HG02610 (cell line): Measurements from ENCODE around the gene EIF2S1.
"Not testable (repeated sequence)": the region's sequence is repeated elsewhere in the genome, so short reads cannot be mapped to it uniquely, and the experiment has no call there.

Experiments
- ATAC-seq: cut with Tn5 transposase; IDR thresholded peaks from one replicate; pipeline ENCODE4 v1.9.1; 2021; ENCODE audit warnings: mild to moderate bottlenecking, moderate library complexity; ENCODE audit not compliant: unreplicated experiment

The EIF2S1 gene

GRCh38 chr14:67359775-67360469 is at the start of gene EIF2S1, which contains the start of gene ATP6V1D:
Gene EIF2S1 (plus strand): TSS chr14:67360328. CDS start chr14:67364768, 4,440 bp downstream.
Gene ATP6V1D (minus strand): TSS chr14:67359804. CDS start chr14:67359698, 106 bp downstream.
- ATAC-seq, result peak; percentile 88

GRCh38 chr14:67311868-67312267 is 48.3 kb upstream of the EIF2S1 start:
- no peak for ATAC-seq

DNA sequence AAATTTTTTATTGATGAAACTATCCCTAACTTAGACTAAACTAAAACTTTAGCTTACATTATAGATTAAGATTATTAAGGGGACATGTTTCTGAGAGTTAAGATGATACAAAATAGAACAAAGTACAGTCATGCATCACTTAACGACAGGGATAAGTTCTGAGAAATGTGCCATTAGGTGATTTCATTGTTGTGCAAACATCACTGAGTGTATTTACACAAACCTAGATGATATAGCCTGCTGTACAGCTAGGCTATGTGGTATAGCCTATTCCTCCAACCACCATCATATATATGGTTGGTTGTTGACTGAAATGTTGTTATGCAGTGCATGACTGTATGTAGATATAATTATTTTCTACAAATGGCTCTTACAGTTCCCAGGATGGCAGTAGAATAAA is 47.0 kb upstream of the EIF2S1 start:
- no peak for ATAC-seq

- ATAC-seq, result no peak
These were observed 42.3 kb upstream of the EIF2S1 start for GRCh38 chr14:67317822-67318221.

DNA sequence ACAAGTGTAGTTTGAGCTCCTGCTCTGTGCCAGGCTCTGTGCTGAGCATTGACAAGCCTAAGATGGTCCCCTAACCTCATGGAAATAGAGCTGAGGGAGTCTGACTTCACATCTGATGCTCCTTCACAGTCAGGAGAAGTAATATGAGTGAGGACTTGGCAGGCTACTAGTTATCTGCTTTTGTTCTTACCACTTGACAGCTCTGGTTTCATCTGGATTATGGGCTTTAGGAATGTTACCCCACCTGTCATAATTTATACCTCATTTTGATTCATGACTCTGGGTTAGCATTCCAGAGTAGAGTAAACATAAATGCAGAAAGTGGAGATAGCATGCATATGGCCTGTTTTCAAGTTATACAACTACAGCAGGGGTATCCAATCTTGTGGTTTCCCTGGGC is 41.0 kb upstream of the EIF2S1 start:
- ATAC-seq, result no peak

DNA sequence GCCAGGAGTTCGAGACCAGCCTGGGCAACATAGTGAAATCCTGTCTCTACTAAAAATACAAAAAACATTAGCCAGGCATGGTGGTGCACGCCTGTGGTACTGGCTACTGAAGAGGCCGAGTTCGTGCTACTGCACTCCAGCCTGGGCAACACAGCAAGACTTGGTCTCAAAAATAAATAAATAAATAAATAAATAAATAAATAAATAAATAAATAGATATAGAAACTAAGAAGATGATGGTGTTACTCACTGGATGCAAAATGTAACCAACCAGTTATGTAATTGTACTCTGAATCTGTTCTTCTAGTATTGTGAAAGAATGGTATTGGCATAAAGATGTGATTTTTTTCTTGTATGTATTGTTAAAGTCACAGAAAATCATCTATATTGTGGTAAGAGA is 30.5 kb upstream of the EIF2S1 start:
- not testable (repeated sequence) for ATAC-seq

- no peak for ATAC-seq
These were observed 28.6 kb upstream of the EIF2S1 start for GRCh38 chr14:67331368-67332125.

DNA sequence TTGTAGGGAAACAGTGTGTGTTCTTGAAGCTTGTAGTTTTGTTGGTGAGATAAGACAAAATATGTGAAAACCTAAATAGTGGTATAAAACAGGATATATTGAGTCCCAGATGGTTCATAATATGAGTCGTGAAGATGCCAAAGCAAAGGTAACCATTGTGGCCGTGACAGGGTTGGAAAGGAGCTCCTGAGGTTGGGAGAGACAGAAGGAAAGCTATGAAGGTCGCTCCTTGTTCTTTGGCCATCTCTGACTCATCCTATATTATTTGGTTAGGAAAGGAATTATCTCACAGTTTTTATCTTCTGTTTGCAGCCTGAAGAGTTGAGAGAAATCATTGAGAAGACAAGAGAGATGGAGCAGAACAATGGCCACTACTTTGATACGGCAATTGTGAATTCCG is 27.7 kb upstream of the EIF2S1 start:
- no peak for ATAC-seq

- no peak for ATAC-seq
These were observed 24.3 kb upstream of the EIF2S1 start for GRCh38 chr14:67335781-67336180.

- not testable (repeated sequence) for ATAC-seq
These were observed 18.9 kb upstream of the EIF2S1 start for GRCh38 chr14:67341231-67341630.

DNA sequence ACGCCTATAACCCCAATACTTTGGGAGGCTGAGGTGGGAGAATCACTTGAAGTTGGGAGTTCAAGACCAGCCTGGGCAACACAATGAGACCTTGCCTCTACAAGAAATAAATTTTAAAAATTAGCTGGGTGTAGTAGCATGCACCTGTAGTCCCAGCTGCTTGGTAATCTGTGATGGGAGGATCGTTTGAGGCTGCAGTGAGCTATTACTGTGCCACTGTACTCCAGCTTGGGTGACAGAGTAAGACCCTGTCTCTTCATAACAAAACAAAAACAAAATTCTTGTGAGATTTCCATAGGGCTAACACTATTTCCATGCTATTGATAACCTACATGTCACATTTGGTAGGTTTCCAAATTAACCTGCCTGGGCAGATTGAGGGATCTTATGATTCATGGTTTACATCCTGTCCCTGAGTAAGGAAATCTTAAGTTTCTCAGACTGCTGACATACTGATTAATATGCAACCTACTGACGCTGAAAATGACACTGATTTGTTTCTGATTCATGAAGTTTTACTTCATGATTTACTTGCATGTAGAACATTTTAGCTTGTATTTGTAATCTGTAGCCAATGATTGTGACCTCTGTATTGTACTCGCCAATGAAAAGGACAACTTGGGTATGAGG is 16.4 kb upstream of the EIF2S1 start:
- ATAC-seq, result no peak

DNA sequence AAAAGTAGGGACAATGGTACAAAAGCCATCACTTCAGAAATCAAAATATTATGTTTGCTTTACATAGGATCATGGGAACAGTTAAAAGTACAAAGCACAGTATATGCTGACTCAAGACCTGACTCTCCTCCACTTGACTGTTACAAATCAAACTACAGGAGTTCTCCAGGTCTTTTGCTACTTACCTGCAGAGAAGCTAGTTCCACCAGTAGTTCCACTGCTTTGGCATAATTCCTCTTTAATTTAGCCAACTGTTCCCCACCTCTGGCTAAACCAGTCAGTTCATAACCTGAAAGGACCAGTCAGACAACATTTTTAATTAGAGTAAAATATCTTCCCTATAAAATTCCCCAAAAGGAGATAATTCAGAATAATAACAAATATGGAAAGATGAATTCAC is 14.5 kb upstream of the EIF2S1 start:
- no peak for ATAC-seq

DNA sequence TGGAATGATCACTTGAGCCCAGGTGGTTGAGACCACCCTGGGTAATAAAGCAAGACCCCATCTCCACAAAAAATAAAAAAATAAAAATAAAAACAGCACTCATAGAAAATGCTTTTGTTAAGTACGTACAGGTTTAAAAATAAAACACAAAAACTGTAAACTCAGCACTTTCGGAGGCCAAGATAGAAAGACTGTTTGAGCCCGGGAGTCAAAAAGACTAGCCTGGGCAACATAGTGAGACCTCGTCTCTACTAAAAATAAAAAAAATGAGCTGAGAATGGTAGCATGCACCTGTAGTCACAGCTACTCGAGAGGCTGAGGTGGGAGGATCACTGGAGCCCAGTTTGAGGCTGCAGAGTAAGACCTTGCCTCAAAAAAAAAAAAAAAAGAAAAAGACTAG is 8.1 kb upstream of the EIF2S1 start:
- no peak for ATAC-seq

DNA sequence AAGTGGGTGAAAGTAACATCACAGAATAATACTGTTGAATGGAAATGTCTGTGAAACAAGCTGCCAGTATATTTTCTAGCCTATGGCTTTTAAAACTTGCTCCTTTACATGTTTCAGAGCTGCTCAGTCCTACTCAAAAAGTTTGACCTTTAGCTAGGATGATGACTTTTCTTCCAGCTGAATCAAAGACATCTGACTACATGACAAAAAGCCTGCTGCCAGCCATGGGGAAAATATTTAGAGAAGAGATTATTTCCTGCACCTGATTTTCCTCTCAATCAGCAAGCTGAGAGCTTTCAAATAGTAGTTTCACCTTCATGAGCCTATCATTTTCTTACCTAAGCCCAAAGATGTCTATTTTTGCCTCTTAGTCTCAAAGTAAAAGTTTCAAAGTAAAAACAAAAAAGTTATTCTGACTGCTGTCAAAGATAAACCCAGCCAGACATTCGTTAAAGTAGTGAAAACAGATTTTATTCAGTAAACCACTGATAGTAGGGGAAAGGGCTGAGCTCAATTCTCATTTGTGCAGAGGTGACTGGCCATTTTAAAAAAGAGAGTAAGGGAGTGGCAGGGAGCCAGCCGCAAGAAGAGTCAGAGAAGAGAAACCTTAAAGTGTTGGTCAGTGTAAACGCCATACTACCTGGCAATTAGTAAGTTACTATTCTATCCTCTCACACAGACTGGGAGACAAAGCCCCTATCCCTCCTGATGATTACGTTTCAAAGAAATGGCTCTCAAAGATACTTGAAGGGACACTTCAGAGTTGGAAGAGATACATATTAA is 2.8 kb upstream of the EIF2S1 start:
- ATAC-seq, result no peak

DNA sequence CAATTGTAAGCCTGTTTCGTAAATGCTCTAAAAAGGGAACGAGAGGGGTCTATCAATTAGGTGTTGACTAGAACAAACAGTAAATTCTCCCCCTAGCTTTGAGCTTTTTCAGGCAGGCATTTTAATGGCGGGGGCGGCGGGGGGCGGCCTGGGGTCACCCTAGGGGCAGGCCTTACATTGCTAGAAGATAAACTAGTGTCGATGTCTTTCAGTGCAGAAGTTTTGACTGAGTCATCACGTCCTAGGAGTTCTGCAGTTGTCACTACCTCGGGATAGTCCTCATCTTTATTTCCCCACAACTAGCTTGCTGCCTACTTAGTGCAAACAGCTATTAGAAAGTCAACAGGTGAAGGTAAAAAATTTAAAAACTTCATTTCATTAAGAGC is 2.2 kb upstream of the EIF2S1 start:
- no peak for ATAC-seq

- no peak for ATAC-seq
These were observed 979 bp upstream of the EIF2S1 start for GRCh38 chr14:67358924-67359774.

DNA sequence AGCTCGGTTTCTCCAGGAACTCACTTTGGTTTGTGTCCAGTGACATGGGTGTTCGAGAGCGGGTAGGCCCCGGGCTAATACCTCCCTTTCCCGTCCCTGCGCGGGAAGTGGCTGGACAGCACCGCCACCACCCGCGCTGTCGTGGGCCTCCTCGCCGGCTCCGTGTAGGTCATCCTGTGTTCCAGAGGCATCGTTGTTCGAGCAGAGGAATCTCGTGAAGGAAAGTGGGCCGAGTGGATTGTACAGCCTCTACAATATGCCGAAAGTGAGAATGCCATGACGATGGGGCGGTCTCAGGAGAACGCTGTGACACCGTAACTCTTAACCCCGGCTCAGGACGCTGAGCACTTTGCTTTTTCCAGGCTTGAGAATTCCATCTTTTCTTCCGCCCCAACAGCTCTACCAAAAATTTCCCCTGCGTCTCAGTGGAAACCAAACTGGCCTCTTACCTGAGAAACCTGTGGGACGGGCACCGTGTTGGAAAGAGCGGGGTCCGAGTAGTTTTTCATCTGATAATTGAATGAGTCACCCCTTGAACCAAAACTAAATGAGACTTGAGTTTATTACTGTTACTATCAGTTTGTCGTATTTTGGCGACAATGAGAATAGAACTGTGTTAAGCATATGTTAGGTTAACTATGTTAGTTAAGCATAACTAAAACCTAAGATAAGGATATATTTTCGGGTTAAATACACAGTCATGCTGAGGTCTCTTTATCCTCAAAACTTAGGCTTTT is 510 bp downstream of the EIF2S1 start:
- ATAC-seq, result peak; percentile 23

DNA sequence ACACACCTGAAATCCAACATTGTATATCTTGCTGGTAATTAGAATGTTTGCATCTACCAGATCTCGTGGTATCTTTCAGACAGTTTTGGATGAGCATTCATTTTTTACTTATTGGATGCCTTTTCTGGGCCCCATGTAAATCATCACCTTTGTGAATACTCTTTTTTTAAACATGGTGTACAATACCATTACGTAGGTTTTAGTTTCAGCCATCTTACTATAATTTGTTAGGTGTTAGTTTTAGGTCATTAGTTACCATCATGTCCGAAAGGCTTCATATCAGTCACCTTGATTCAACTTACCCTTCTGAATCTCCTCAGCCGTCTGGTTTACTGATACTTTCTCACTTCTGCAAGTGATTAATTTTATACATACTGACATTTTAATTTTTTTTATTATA is 5.3 kb downstream of the EIF2S1 start:
- ATAC-seq, result no peak

- ATAC-seq, result no peak
These were observed 10.7 kb downstream of the EIF2S1 start for GRCh38 chr14:67370830-67371229.
